ENCODE results near the gene KRT3. TPM values are rescaled to one million over a fixed set of nuclear protein-coding genes. Genes with fewer than 3 reads are reported as not detected.

KRT3 gene
- total RNA-seq, 6 experiments from 2014 or later, result not detected

DNA sequence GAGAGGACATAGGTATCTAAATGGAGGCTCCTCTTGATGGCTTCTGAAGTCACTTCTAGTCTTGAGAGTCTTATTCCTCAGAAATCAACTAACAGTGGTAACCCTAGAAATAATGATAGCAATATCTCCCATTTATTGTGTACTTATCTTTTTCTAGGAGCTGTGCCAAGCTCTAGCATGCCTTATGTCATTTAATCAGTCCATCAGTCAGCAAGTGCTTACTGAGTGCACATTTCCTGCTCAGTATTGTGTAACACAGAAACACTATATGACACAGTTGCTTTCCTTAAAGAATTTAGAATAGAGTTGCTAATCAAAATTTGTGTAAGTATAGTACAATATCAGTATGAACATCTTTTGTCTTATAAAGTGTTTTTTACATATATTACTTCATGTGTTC lies 55.3 kb downstream of the KRT3 start:
- H3K4me3 ChIP-seq, result no peak overlapping the region
- no peaks in the 10 kb centered on the region for H3K27me3 ChIP-seq
- DNase-seq, result no peak
- no peaks in the 10 kb centered on the region for H3K4me1 ChIP-seq
- TF ChIP-seq, protein P1, sequence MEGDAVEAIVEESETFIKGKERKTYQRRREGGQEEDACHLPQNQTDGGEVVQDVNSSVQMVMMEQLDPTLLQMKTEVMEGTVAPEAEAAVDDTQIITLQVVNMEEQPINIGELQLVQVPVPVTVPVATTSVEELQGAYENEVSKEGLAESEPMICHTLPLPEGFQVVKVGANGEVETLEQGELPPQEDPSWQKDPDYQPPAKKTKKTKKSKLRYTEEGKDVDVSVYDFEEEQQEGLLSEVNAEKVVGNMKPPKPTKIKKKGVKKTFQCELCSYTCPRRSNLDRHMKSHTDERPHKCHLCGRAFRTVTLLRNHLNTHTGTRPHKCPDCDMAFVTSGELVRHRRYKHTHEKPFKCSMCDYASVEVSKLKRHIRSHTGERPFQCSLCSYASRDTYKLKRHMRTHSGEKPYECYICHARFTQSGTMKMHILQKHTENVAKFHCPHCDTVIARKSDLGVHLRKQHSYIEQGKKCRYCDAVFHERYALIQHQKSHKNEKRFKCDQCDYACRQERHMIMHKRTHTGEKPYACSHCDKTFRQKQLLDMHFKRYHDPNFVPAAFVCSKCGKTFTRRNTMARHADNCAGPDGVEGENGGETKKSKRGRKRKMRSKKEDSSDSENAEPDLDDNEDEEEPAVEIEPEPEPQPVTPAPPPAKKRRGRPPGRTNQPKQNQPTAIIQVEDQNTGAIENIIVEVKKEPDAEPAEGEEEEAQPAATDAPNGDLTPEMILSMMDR (IDR thresholded peaks at IDR 0.05), result no peak
- no peak for TF ChIP-seq POLR2A (IDR thresholded peaks at IDR 0.05)
- no peak for ATAC-seq
- no peak overlapping the region for H3K27ac ChIP-seq
- no peaks in the 10 kb centered on the region for H3K36me3 ChIP-seq
- intact Hi-C loops (cut with DNase I), result no loop called here
- no peaks in the 10 kb centered on the region for H3K9me3 ChIP-seq

- H3K27ac ChIP-seq, result no peak overlapping the region
- H3K4me3 ChIP-seq, result no peak overlapping the region
- H3K4me1 ChIP-seq, result no peaks in the 10 kb centered on the region
- no peaks in the 10 kb centered on the region for H3K36me3 ChIP-seq
- DNase-seq, result no peak
- ATAC-seq, result no peak
- no peak for TF ChIP-seq POLR2A (IDR thresholded peaks at IDR 0.05)
- TF ChIP-seq, protein P1 (IDR thresholded peaks at IDR 0.05), result no peak
- intact Hi-C loops (cut with DNase I), result no loop called here
- H3K9me3 ChIP-seq, result no peaks in the 10 kb centered on the region
- H3K27me3 ChIP-seq, result no peaks in the 10 kb centered on the region
These were observed 56.0 kb downstream of the KRT3 start for GRCh38 chr12:52739963-52740362.

Small RNAs within 50 kb of the gene (small RNA-seq; reads per million reads assigned to genes)
- gene AC107016.2, result 0 reads per million in 2 experiments

Other genes with a start within 250 kb of the KRT3 start
- not detected for gene KRT71, start 243.0 kb downstream of the KRT3 start, total RNA-seq
- not detected for gene KRT74, start 222.3 kb downstream of the KRT3 start, total RNA-seq
- gene KRT72, start 194.7 kb downstream of the KRT3 start, total RNA-seq, result not detected
- not detected for gene KRT73, start 177.6 kb downstream of the KRT3 start, total RNA-seq
- not detected for gene KRT2, start 143.9 kb downstream of the KRT3 start, total RNA-seq
- not detected for gene KRT1, start 115.7 kb downstream of the KRT3 start, total RNA-seq
- gene KRT77, start 92.6 kb downstream of the KRT3 start, total RNA-seq, result not detected
- gene KRT76, start 18.8 kb downstream of the KRT3 start, total RNA-seq, result not detected
- not detected for gene KRT4, start 18.0 kb upstream of the KRT3 start, total RNA-seq
- not detected for gene KRT79, start 38.2 kb upstream of the KRT3 start, total RNA-seq
- not detected for gene KRT78, start 52.9 kb upstream of the KRT3 start, total RNA-seq
- gene KRT8, start 109.0 kb upstream of the KRT3 start, total RNA-seq, result 1,000 to 10,000 TPM in 1 of 6 experiments, 100 to 1,000 TPM in 5; 149 to 1,003 (median 436) TPM
- gene KRT18, start 153.0 kb upstream of the KRT3 start, total RNA-seq, result 1,000 to 10,000 TPM in 2 of 6 experiments, 100 to 1,000 TPM in 4; 148 to 1,377 (median 478) TPM
- gene EIF4B, start 210.3 kb upstream of the KRT3 start, total RNA-seq, result 100 to 1,000 TPM; 143 to 270 (median 180) TPM